HL-60 (cell line): Measurements from ENCODE around the gene BTBD9.

ENCODE experiments used
- DNase-seq, 2 experiments: peaks; one replicate each; pipeline ENCODE4 v3.0.0-alpha.2; 2010 to 2020; ENCODE audit warnings: low read depth in 1 of 2, low spot score in 1 of 2
- H3K27ac ChIP-seq: fragments of 250-450 bp; sonication (Bioruptor Pico); replicated peaks from 2 replicates; pipeline ENCODE4 v1.5.1; 2020; ENCODE audit warnings: mild to moderate bottlenecking, moderate library complexity
- H3K27me3 ChIP-seq: fragments of 250-450 bp; sonication (Bioruptor Pico); 2 replicates; pipeline ENCODE4 v1.5.1; 2021; ENCODE audit warnings: mild to moderate bottlenecking, moderate library complexity; ENCODE audit not compliant: insufficient read depth, poor library complexity, severe bottlenecking
- H3K4me3 ChIP-seq: replicated peaks from 2 replicates; pipeline ENCODE4 v1.5.1; 2011; ENCODE audit warnings: mild to moderate bottlenecking, control low read depth, low read length; ENCODE audit not compliant: insufficient read depth
- CTCF ChIP-seq: IDR thresholded peaks from one replicate; pipeline ENCODE4 v1.5.1; 2011; ENCODE audit warnings: low read length, control low read depth, inconsistent platforms; ENCODE audit not compliant: insufficient read depth
- GABPA ChIP-seq: IDR thresholded peaks from 2 replicates; pipeline ENCODE4 v1.6.1; 2012; ENCODE audit warnings: low read depth
- POLR2AphosphoS5 ChIP-seq: IDR thresholded peaks from 2 replicates; pipeline ENCODE4 v1.6.1; 2012; ENCODE audit warnings: low read depth
- REST ChIP-seq: IDR thresholded peaks from 2 replicates; pipeline ENCODE4 v1.6.1; 2012; ENCODE audit warnings: low read depth; ENCODE audit not compliant: insufficient replicate concordance
- SPI1 ChIP-seq: IDR thresholded peaks from 2 replicates; pipeline ENCODE4 v1.6.1; 2012; ENCODE audit warnings: low read depth, mild to moderate bottlenecking, borderline replicate concordance

BTBD9 gene

GRCh38 chr6:38400764-38401163 is 239.0 kb downstream of the BTBD9 start:
- Histone ChIP-seq H3K27ac (no peak overlapping the region), H3K4me3 (no peak overlapping the region), H3K27me3 (no peaks in the 10 kb centered on the region)
- TF ChIP-seq REST (no peak), POLR2AphosphoS5 (no peak), SPI1 (no peak), GABPA (no peak), CTCF (no peak)
- DNase-seq: no peak

- H3K27me3 ChIP-seq: no peaks in the 10 kb centered on the region
- no peak for DNase-seq
- H3K4me3 ChIP-seq: no peak overlapping the region
- no peak for TF ChIP-seq POLR2AphosphoS5
- TF ChIP-seq REST: no peak
- no peak for TF ChIP-seq GABPA
- no peak for TF ChIP-seq SPI1
- TF ChIP-seq CTCF: no peak
- no peak overlapping the region for H3K27ac ChIP-seq
These were observed 239.6 kb downstream of the BTBD9 start for GRCh38 chr6:38400101-38400500.

GRCh38 chr6:38396209-38396608 is 243.5 kb downstream of the BTBD9 start:
- no peaks in the 10 kb centered on the region for H3K27me3 ChIP-seq
- TF ChIP-seq GABPA (no peak), POLR2AphosphoS5 (no peak), CTCF (no peak), REST (no peak), SPI1 (no peak)

More at GRCh38 chr6:38396209-38396608, 243.5 kb downstream of the BTBD9 start:
- Histone ChIP-seq H3K4me3 (no peak overlapping the region), H3K27ac (no peak overlapping the region)
- no peak for DNase-seq
